Measurements from ENCODE around the gene DIPK1A. TPM values are rescaled to one million over a fixed set of nuclear protein-coding genes. Genes with fewer than 3 reads are reported as not detected.

The DIPK1A gene
- polyA plus RNA-seq, 2 of the 4 experiments (the other 2 are of a cell fraction), result 12.4 to 21.1 TPM

- TF ChIP-seq, protein P1, sequence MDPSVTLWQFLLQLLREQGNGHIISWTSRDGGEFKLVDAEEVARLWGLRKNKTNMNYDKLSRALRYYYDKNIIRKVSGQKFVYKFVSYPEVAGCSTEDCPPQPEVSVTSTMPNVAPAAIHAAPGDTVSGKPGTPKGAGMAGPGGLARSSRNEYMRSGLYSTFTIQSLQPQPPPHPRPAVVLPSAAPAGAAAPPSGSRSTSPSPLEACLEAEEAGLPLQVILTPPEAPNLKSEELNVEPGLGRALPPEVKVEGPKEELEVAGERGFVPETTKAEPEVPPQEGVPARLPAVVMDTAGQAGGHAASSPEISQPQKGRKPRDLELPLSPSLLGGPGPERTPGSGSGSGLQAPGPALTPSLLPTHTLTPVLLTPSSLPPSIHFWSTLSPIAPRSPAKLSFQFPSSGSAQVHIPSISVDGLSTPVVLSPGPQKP (IDR thresholded peaks at IDR 0.05; ENCODE audit: low read depth, low read length), result no peak
Observed at GRCh38 chr1:92831368-92831761, 129.9 kb downstream of the DIPK1A start (continued).

- DNase-seq (ENCODE audit: low read depth in 1 of 2, low spot score in 1 of 2), result peak in 1 of 2 experiments; percentile 33
- 41% methylated on average over 5 of the region's 6 CpGs for WGBS (ENCODE audit: missing lambda C conversion rate)
- H3K27ac ChIP-seq, result no peak overlapping the region
- no peak for FAIRE-seq
- TF ChIP-seq FOSL2 (IDR thresholded peaks at IDR 0.05) (no peak), FOSL2 (CRISPR knock-in tag; IDR thresholded peaks at IDR 0.05) (peak; percentile 29; the same call in 1 of the 2 replicates), USF2 (IDR thresholded peaks at IDR 0.05) (no peak)
- no peaks in the 10 kb centered on the region for H3K9me3 ChIP-seq
- H3K4me2 ChIP-seq, result no peak overlapping the region
- POLR2A ChIA-PET, result no interaction called here
- no peak for ATAC-seq
- H3K4me3 ChIP-seq, result no peak overlapping the region
- CTCF ChIA-PET, result interaction anchor here (0.9 to 1.8 kb wide), 2 partner anchors 8 to 167 kb away, joined by 3 to 8 read pairs; no protein-coding TSS in a partner anchor
- H3K4me1 ChIP-seq, result peaks cover 4% of the 10 kb centered on the region; the same call in 1 of the 3 replicates
Observed at GRCh38 chr1:92826792-92827191, 134.5 kb downstream of the DIPK1A start.

GRCh38 chr1:92822879-92823278, 138.4 kb downstream of the DIPK1A start:
- no peak for TF ChIP-seq KDM1A (IDR thresholded peaks at IDR 0.05; ENCODE audit: low read depth)
- no peak for TF ChIP-seq PBX3 (IDR thresholded peaks at IDR 0.05)
- no peak for TF ChIP-seq RARB (CRISPR knock-in tag; IDR thresholded peaks at IDR 0.05)
- no peak for TF ChIP-seq ESRRA (IDR thresholded peaks at IDR 0.05; ENCODE audit: borderline replicate concordance, low read length)
- TF ChIP-seq CHD4 (IDR thresholded peaks at IDR 0.05; ENCODE audit: borderline replicate concordance), result no peak
- ChIA-PET CTCF (interaction anchor here (2.1 kb wide), 1 partner anchor 9 kb away, joined by 7 read pairs; the partner anchor contains the start of gene RPL5), POLR2A (no interaction called here)
- DNase-seq (ENCODE audit: low read depth in 1 of 2, low spot score in 1 of 2) (no peak), FAIRE-seq (no peak), ATAC-seq (no peak; a peak in 1 of 6 replicates)
- peaks cover 4% of the 10 kb centered on the region; the same call in 1 of the 3 replicates for H3K4me1 ChIP-seq
- no peak overlapping the region for H3K4me2 ChIP-seq
- H3K9me3 ChIP-seq, result no peaks in the 10 kb centered on the region
- no peak overlapping the region for H3K4me3 ChIP-seq
- no peak overlapping the region for H3K27ac ChIP-seq
- WGBS (ENCODE audit: missing lambda C conversion rate), result 94% methylated on average over 3 of the region's 3 CpGs

- POLR2A ChIA-PET, result interaction anchor here (0.8 kb wide), 1 partner anchor 11 kb away, joined by 3 read pairs; the partner anchor contains the start of gene RPL5
- 60% methylated on average over 3 of the region's 3 CpGs for WGBS (ENCODE audit: missing lambda C conversion rate)
- H3K4me2 ChIP-seq, result no peak overlapping the region
Observed at GRCh38 chr1:92820551-92820950, 140.7 kb downstream of the DIPK1A start.

More at GRCh38 chr1:92820551-92820950, 140.7 kb downstream of the DIPK1A start:
- no peak overlapping the region for H3K4me3 ChIP-seq
- CTCF ChIA-PET, result interaction anchor here (0.7 to 1.0 kb wide), 2 partner anchors 11 to 72 kb away, joined by 3 read pairs; partner anchors contain the start of gene RPL5
- TF ChIP-seq TFCP2L1 (CRISPR knock-in tag; IDR thresholded peaks at IDR 0.05) (no peak), HEYL (CRISPR knock-in tag; IDR thresholded peaks at IDR 0.05) (no peak), KDM1A (IDR thresholded peaks at IDR 0.05; ENCODE audit: low read depth) (no peak), CBX8 (IDR thresholded peaks at IDR 0.05) (no peak), HES2 (IDR thresholded peaks at IDR 0.05) (no peak), RFX5 (IDR thresholded peaks at IDR 0.05) (no peak), RARB (CRISPR knock-in tag; IDR thresholded peaks at IDR 0.05) (no peak), KDM5A (IDR thresholded peaks at IDR 0.05) (no peak), PHF8 (IDR thresholded peaks at IDR 0.05; ENCODE audit: borderline replicate concordance, low read depth) (no peak), SREBF2 (IDR thresholded peaks at IDR 0.05) (no peak), CHD2 (IDR thresholded peaks at IDR 0.05; ENCODE audit: low read length, partially characterized antibody) (no peak), FOSB (CRISPR knock-in tag; IDR thresholded peaks at IDR 0.05) (no peak), HOXB13 (CRISPR knock-in tag; IDR thresholded peaks at IDR 0.05; ENCODE audit: low read depth) (no peak), CBX2 (IDR thresholded peaks at IDR 0.05; ENCODE audit: borderline replicate concordance, low read depth) (no peak), NPAS2 (CRISPR knock-in tag; IDR thresholded peaks at IDR 0.05; ENCODE audit: borderline replicate concordance) (no peak), HOXA7 (CRISPR knock-in tag; IDR thresholded peaks at IDR 0.05) (no peak), ATOH8 (CRISPR knock-in tag; IDR thresholded peaks at IDR 0.05; ENCODE audit: low read depth) (no peak), MAFK (IDR thresholded peaks at IDR 0.05; ENCODE audit: partially characterized antibody) (no peak), BCL3 (IDR thresholded peaks at IDR 0.05) (no peak), ZFP36 (IDR thresholded peaks at IDR 0.05; ENCODE audit: borderline replicate concordance, partially characterized antibody) (no peak)
- FAIRE-seq (no peak), ATAC-seq (no peak; a peak in 1 of 6 replicates), DNase-seq (ENCODE audit: low read depth in 1 of 2, low spot score in 1 of 2) (no peak)
- H3K9me3 ChIP-seq, result no peaks in the 10 kb centered on the region
- no peak overlapping the region for H3K27ac ChIP-seq
- H3K4me1 ChIP-seq, result no peaks in the 10 kb centered on the region
